Measurements from ENCODE around the gene WAS. TPM values are rescaled to one million over a fixed set of nuclear protein-coding genes. Genes with fewer than 3 reads are reported as not detected.

WAS gene
- total RNA-seq, 1 donor: 0.09 TPM

DNA sequence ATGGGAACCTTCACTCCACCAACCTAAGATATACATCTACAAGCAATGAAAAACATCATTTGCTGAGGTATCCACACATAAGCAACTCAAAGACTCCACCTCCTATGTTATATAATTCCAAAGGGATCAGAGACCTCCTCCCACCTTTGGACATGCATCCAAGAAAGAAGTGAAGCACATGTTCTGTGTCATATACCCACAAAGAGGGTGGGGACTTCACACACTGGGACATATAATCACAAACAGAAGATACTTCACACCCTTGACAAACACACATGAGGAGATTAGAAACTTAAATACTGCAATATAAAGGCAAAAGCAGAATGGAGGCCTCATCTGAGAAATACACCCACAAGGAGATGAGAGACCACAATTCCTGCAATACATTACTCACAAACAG, 38.3 kb downstream of the WAS start:
- DNase-seq (ENCODE audit: low read depth): no peak
- H3K4me3 ChIP-seq (ENCODE audit: low read depth, low read length): no peak overlapping the region
- TF ChIP-seq, protein P1, sequence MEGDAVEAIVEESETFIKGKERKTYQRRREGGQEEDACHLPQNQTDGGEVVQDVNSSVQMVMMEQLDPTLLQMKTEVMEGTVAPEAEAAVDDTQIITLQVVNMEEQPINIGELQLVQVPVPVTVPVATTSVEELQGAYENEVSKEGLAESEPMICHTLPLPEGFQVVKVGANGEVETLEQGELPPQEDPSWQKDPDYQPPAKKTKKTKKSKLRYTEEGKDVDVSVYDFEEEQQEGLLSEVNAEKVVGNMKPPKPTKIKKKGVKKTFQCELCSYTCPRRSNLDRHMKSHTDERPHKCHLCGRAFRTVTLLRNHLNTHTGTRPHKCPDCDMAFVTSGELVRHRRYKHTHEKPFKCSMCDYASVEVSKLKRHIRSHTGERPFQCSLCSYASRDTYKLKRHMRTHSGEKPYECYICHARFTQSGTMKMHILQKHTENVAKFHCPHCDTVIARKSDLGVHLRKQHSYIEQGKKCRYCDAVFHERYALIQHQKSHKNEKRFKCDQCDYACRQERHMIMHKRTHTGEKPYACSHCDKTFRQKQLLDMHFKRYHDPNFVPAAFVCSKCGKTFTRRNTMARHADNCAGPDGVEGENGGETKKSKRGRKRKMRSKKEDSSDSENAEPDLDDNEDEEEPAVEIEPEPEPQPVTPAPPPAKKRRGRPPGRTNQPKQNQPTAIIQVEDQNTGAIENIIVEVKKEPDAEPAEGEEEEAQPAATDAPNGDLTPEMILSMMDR (IDR thresholded peaks at IDR 0.05; ENCODE audit: insufficient read depth, low read length): no peak

- H3K4me3 ChIP-seq (ENCODE audit: low read depth, low read length): no peak overlapping the region
- TF ChIP-seq, protein P1 (IDR thresholded peaks at IDR 0.05; ENCODE audit: insufficient read depth, low read length): no peak
- DNase-seq (ENCODE audit: low read depth): no peak
Measured at GRCh38 chrX:48726596-48726995, 43.0 kb downstream of the WAS start.

DNA sequence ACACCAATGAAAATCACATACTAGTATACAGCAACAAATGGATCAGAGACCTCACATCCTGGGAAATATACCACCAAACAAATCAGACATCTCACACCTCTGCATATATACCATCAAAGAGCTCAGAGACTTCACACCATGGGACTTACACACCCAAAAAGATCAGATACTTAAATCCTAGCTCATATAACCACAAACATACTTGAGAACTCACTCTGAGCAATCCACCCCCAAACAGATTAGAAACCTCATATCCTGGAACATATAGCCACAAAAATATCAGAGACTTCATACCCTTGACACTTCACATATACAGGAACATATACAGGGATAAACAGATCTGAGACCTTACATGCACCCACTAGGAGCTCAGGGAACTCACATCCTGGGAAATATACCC, 45.1 kb downstream of the WAS start:
- no peak for DNase-seq (ENCODE audit: low read depth)
- H3K4me3 ChIP-seq (ENCODE audit: low read depth, low read length): no peak overlapping the region
- TF ChIP-seq, protein P1 (IDR thresholded peaks at IDR 0.05; ENCODE audit: insufficient read depth, low read length): no peak

DNA sequence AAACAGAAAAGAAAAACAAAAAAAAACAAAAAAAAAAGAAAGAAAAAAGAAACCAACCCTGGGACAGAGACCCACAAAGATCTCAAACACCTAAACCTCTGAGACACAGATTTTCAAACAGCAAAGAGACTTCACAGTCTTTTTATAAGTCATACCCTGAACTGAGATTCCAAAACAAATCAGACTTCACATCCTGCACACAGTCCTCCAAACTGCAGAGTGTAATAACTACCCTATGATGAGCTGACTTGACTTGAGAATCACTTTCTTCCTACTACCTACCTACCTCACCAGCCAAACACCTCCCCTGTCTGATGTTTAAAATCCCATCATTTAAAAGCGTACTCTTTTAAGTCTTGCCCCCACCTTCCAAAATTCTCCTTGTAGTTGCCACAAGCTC, 52.7 kb downstream of the WAS start:
- TF ChIP-seq, protein P1 (IDR thresholded peaks at IDR 0.05; ENCODE audit: insufficient read depth, low read length): no peak
- DNase-seq (ENCODE audit: low read depth): no peak
- peak overlapping the region; percentile 60 for H3K4me3 ChIP-seq (ENCODE audit: low read depth, low read length)

GRCh38 chrX:48736878-48737212, 53.2 kb downstream of the WAS start:
- DNase-seq (ENCODE audit: low read depth): no peak
- TF ChIP-seq, protein P1 (IDR thresholded peaks at IDR 0.05; ENCODE audit: insufficient read depth, low read length): no peak
- peak overlapping the region; percentile 60 for H3K4me3 ChIP-seq (ENCODE audit: low read depth, low read length)

- H3K4me3 ChIP-seq (ENCODE audit: low read depth, low read length): peak overlapping the region; percentile 63
Measured at GRCh38 chrX:48737213-48737938, 53.8 kb downstream of the WAS start.

More at GRCh38 chrX:48737213-48737938, 53.8 kb downstream of the WAS start:
- peak; percentile 98 for DNase-seq (ENCODE audit: low read depth)
- TF ChIP-seq, protein P1 (IDR thresholded peaks at IDR 0.05; ENCODE audit: insufficient read depth, low read length): no peak
